Stimulated activated CD8-positive, alpha-beta memory T cell treated with anti-CD3 and anti-CD28 coated beads, Interleukin-4, amount 100 ng/mL, for 1 hour (primary cell): ENCODE data around the gene VOPP1.
A peak's percentile ranks its signal among the peaks of the same experiment; 100 is the strongest.

Experiments used
- DNase-seq, 2 donors: peaks; one replicate each; pipeline ENCODE4 v3.0.0-alpha.2; 2020; ENCODE audit warnings: low read depth in 2 of 2, low spot score in 1 of 2

The VOPP1 gene

GRCh38 chr7:55533050-55533728 lies 39.1 kb downstream of the VOPP1 start:
- peak; percentile 32 to 46 for DNase-seq

- no peak for DNase-seq
These were observed 40.0 kb downstream of the VOPP1 start for GRCh38 chr7:55532150-55532917.

GRCh38 chr7:55531536-55531935 lies 40.8 kb downstream of the VOPP1 start:
- DNase-seq = no peak

DNA sequence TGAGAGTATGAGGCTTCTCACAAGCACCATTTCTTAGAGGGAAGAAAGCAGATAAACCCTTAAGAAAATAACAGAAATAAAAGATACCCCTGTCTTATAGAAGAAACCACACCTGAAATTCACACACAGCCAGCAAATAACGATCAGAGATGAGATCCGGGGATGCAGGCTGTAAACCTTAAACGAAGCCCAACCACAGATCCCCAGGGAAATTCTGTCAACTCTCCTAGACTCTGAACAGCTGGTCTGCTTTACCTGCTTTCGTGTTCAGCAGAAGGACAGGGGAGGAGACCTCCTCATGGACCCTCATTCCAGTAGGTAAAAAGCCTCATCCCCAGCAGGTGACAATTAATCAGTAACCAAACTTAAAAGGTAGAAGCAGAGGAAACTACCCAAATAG lies 45.0 kb downstream of the VOPP1 start:
- DNase-seq = no peak

DNA sequence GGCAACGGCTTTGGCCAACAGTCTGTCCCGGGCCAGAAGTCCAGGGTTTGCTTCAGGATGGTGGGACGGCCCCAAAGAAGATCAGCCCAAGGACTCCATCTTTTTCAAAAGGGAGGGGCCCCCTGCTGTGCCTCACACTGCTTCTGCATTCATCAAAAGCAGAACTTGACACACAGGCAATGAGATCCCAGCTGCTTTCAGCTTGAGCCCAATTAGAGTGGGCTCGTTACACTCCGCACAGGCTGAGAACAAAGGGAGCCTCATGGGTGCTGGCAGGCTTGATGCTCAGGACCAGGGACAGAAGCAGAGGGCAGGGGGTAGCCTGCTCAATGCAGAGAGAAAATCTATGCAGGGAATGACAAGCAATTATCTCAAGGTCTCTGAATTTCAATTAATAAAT lies 45.5 kb downstream of the VOPP1 start:
- no peak for DNase-seq

GRCh38 chr7:55526329-55526728 lies 46.0 kb downstream of the VOPP1 start:
- no peak for DNase-seq

GRCh38 chr7:55524558-55525310 lies 47.6 kb downstream of the VOPP1 start:
- no peak for DNase-seq

GRCh38 chr7:55523366-55523765 lies 48.9 kb downstream of the VOPP1 start:
- DNase-seq = no peak

GRCh38 chr7:55521917-55522902 lies 50.1 kb downstream of the VOPP1 start:
- no peak for DNase-seq

- no peak for DNase-seq
These were observed 50.8 kb downstream of the VOPP1 start for GRCh38 chr7:55521512-55521911.

- DNase-seq = no peak
These were observed 51.7 kb downstream of the VOPP1 start for GRCh38 chr7:55520426-55521140.

- DNase-seq = no peak
These were observed 53.5 kb downstream of the VOPP1 start for GRCh38 chr7:55518836-55519235.

GRCh38 chr7:55517936-55518689 lies 54.2 kb downstream of the VOPP1 start:
- no peak for DNase-seq

GRCh38 chr7:55517191-55517633 lies 55.1 kb downstream of the VOPP1 start:
- DNase-seq = no peak

GRCh38 chr7:55516409-55516808 lies 55.9 kb downstream of the VOPP1 start:
- no peak for DNase-seq

DNA sequence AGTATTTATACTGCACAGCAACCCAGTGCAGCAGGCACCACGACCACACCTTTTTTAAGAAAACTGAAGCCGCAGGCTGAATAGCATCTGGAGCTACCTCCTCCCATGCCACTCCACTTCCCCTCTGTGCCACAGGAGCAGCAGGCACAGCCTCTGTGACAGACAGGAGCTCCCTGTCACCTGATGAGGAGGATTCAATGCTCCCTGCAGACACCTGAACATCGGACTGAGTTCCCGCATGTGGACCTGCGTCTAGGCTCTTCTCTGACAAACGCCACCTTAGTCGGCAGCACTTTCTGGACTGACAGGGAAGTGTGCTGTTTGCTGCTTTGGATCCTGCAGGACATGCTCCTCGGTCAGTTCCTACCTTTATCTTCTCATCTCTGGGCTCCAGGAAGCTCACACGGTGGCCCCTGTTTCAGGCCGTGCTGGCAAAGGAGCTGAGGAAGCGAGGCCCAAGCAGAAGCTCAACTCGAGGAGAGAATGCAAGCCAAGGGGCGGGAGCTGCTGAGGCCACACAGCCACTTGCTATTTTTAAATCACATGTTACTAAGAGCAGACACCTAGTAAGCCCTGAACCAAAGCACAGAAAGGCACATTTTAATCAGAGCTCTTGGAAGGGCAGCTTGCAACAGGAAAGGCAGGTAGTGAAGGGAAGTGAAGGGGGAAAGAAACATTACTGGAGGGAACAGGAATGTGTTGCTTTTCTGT lies 56.6 kb downstream of the VOPP1 start:
- no peak for DNase-seq

DNA sequence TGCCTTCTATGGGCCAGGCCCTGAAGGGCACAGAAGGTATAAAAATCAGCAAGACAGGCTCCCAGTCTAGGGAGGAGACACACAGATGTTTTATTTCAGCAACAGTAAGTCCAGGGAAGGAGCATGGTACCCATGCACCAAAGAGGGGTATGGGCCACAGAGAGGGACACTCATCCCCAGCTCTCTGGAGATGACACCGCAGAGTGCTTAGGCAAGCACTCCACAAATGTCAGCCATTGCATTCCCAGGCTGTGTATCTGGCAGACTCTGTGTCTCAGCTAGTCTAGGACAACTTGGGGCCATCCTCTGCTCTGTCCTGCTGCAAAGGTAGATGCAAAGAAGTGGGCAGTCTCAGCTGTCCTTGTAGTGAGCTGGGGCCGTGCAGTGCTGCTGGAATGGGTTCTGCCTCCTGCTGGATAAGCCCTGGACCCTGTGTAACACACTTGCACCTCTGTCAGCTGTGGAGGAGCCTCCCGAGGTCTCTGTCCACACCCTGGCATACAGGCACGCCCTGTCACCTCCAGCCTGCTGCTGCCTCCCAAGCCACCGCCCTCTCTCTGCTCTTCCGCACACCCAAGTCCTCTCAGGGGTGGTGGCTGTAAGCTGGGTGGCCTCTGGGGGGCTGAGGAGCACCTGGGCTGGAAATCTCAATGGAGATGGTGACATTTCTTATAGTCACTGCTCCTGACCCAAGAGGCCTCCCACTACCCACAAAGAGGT lies 57.6 kb downstream of the VOPP1 start:
- DNase-seq = no peak

GRCh38 chr7:55513868-55514267 lies 58.4 kb downstream of the VOPP1 start:
- DNase-seq = no peak
